Activated T-helper 1 cell treated with anti-CD3 and anti-CD28 coated beads, Interleukin-12 subunit alpha, Interleukin-12 subunit beta, Interleukin-2, Interleukin-4 antibody, amounts not matched to agents 30 ng/mL and 10 ng/mL and 1 ng/mL, durations not matched to agents 14 hours and 24 hours and 36 hours (primary cell): ENCODE measurements around the gene TNFRSF21. TPM values are rescaled to one million over a fixed set of nuclear protein-coding genes. Genes with fewer than 3 reads are reported as not detected.
"Not testable (repeated sequence)": the region's sequence is repeated elsewhere in the genome, so short reads cannot be mapped to it uniquely, and the experiment has no call there.

Source experiments
- DNase-seq: peaks from one replicate; pipeline ENCODE4 v3.0.0; 2021; ENCODE audit warnings: low spot score
- H3K27ac Mint-ChIP-seq: one replicate; pipeline ENCODE4 v1.8.0; 2021; ENCODE audit warnings: mild to moderate bottlenecking, mixed read lengths
- H3K27me3 Mint-ChIP-seq: one replicate; pipeline ENCODE4 v1.8.0; 2022; ENCODE audit warnings: mild to moderate bottlenecking, moderate library complexity, mixed read lengths; ENCODE audit not compliant: insufficient read depth
- H3K36me3 Mint-ChIP-seq: one replicate; pipeline ENCODE4 v1.8.0; 2021; ENCODE audit warnings: low read depth, mixed read lengths
- H3K4me1 Mint-ChIP-seq: one replicate; pipeline ENCODE4 v1.8.0; 2021; ENCODE audit warnings: low read depth, mixed read lengths
- H3K4me3 Mint-ChIP-seq: one replicate; pipeline ENCODE4 v1.8.0; 2021; ENCODE audit warnings: mild to moderate bottlenecking, moderate library complexity, mixed read lengths
- H3K9me3 Mint-ChIP-seq: one replicate; pipeline ENCODE4 v1.8.0; 2021; ENCODE audit warnings: mixed read lengths
- intact Hi-C: fragments of 100-400 bp; cut with micrococcal nuclease; formaldehyde crosslinking; loops from one replicate; pipeline ENCODE4 v1.15.1; 2024
- total RNA-seq: library from RNA; stranded (reverse); gene quantifications from 2 replicates; pipeline ENCODE4 v1.2.3, GENCODE V29; 2022

Gene TNFRSF21
- total RNA-seq, 1 donor from 2014 or later = 3.5 TPM

DNA sequence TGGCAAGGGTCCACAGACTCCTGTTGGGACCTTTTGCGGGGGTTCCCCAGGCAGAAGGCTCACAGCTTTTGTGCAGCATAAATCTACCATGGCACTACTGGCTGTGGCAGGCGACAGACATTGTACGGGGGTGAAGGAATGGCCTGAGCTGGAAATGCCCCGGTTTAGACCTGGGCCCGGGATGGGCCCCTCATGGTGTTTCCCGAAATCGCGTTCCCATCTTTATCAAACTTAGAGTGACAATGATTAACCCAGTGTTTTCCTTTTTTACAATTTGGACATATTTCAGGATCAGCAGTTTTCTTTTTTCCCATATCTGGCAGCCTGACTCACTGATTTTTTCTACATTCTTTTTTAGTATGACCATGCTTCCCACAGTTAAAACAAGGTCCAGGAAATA is 5.5 kb upstream of the TNFRSF21 start:
- intact Hi-C loops, H3K27ac Mint-ChIP-seq: not testable (repeated sequence)
- H3K27me3 Mint-ChIP-seq = peaks cover 29% of the 10 kb centered on the region

DNA sequence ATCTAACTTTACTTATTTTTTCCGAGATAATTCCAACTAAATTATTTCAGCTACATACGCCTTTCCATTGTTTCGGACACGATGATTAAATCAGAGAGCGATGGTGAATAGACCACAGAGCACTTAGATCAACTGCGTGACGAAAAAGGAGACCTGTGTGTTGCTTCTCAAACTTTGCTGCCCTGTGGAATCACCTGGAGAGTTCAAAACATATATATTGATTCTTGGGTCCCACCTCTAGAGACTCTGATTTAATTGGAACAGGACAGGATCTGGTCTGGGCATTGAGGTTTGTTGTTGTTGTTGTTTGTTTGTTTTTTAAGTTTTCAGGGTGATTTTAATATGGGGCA is 401 bp upstream of the TNFRSF21 start:
- Mint-ChIP-seq H3K9me3 (no peaks in the 10 kb centered on the region), H3K27me3 (peaks cover 52% of the 10 kb centered on the region), H3K4me1 (peaks cover 16% of the 10 kb centered on the region), H3K27ac (no peak overlapping the region), H3K4me3 (peak overlapping the region; percentile 68), H3K36me3 (peaks cover 2% of the 10 kb centered on the region)
- DNase-seq = no peak
- intact Hi-C loops = loop anchor here (1.0 to 2.0 kb wide), 3 partner anchors 169 to 1089 kb away; no protein-coding TSS in a partner anchor

More for the DNA sequence above, 5.5 kb upstream of the TNFRSF21 start:
- not testable (repeated sequence) for DNase-seq, H3K36me3 Mint-ChIP-seq, H3K9me3 Mint-ChIP-seq, H3K4me3 Mint-ChIP-seq, H3K4me1 Mint-ChIP-seq

DNA sequence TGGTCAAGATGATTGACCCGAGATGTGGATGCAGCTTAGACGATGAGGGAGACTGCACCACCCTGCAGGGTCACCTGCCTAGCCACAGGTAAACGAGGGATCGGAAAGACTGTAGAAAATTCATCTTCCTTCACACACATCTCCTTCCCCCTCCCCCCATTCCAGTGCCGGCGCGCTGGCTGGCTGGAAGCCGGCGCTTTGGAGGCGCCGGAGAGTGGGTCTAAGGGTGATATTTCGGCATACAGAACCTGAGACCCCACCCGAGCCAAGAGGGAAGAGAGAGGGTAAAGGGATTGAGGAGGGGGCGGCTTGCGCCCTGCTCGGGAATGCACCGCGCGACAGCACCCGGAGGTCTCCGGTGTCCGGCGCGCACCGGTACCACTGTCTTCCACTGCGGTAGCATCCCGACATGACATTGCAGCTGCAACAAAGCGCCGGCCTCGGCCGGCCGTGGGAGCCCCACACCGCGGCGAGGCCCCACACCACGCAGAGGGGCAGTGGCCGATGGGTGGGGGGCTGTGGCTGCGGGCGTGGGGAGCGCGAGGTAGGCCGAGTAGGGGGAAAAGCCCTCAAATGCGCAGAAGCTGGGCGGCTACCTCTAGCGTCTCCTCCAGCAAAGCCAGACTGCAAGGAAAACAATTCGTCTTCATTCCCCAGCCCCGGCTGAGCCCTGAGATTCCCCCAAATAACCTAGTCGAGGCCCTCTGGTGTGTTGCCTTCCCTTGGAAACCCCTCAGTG is 984 bp downstream of the TNFRSF21 start:
- Mint-ChIP-seq H3K27ac (no peak overlapping the region), H3K4me3 (peak overlapping the region; percentile 65)
- no peak for DNase-seq

DNA sequence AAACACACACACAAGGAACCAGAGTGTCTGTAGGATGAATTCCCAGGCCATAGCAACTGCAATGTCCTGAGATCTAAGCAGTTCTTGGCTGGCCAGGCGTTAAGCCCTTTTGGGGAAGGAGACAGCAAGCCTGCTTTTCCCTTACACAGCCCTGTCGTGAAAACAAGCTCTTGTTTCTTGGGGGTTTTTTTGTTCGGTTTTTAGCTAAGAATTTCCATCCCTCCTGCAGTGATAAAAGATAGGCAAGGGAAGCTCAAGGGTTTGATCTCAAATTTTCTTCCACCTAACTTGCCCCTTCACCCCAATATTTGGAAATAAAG is 1.5 kb downstream of the TNFRSF21 start:
- H3K4me3 Mint-ChIP-seq = peak overlapping the region; percentile 65
- DNase-seq = no peak
- H3K36me3 Mint-ChIP-seq = peaks cover 2% of the 10 kb centered on the region

More for the DNA sequence above, 984 bp downstream of the TNFRSF21 start:
- Mint-ChIP-seq H3K36me3 (peaks cover 2% of the 10 kb centered on the region), H3K4me1 (peaks cover 16% of the 10 kb centered on the region), H3K9me3 (no peaks in the 10 kb centered on the region), H3K27me3 (peaks cover 49% of the 10 kb centered on the region)
- intact Hi-C loops = no loop called here

DNA sequence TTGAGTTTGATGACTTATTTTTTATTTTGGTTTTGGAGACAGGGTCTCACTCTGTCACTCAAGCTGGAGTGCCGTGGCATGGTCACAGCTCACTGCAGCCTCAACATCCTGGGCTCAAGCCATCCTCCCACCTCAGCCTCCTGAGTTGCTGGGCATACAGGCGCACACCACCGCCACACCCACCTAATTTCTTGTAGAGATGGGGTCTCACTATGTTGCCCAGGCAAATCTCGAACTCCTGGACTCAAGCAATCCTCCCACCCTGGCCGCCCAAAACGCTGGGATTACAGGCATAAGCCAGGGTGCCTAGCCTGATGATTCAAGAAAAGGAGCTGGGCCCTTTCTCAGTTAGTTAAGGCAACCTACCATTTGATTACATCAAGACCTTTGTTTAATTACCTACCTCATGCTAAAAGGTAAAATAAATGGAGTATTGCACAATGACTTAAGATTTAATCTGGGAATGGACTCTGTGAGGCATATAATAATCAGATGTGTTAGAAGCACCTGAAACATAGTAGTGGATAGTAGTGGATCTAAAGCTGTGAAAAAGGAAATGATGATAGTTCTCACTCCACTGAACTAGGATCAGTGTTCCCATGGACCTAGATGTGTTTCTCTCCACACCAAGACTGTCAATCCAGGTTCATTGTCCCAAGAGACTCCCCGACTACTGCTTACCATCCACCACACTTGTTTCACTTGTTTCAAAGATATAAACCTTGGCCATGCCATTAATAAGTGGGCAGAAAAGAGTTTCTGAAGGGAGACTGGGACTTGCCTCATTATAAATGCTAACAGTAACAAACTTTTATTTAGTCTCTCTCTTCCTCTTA is 2.1 kb downstream of the TNFRSF21 start:
- peaks cover 54% of the 10 kb centered on the region for H3K27me3 Mint-ChIP-seq
- H3K4me1 Mint-ChIP-seq = peaks cover 20% of the 10 kb centered on the region
- intact Hi-C loops = no loop called here
- no peaks in the 10 kb centered on the region for H3K9me3 Mint-ChIP-seq
- H3K36me3 Mint-ChIP-seq = peaks cover 2% of the 10 kb centered on the region
- DNase-seq = no peak
- no peak overlapping the region for H3K27ac Mint-ChIP-seq
- peak overlapping the region; percentile 65 for H3K4me3 Mint-ChIP-seq

More for the DNA sequence above, 1.5 kb downstream of the TNFRSF21 start:
- Mint-ChIP-seq H3K27me3 (peaks cover 54% of the 10 kb centered on the region), H3K27ac (no peak overlapping the region), H3K4me1 (peaks cover 16% of the 10 kb centered on the region), H3K9me3 (no peaks in the 10 kb centered on the region)
- intact Hi-C loops = no loop called here

DNA sequence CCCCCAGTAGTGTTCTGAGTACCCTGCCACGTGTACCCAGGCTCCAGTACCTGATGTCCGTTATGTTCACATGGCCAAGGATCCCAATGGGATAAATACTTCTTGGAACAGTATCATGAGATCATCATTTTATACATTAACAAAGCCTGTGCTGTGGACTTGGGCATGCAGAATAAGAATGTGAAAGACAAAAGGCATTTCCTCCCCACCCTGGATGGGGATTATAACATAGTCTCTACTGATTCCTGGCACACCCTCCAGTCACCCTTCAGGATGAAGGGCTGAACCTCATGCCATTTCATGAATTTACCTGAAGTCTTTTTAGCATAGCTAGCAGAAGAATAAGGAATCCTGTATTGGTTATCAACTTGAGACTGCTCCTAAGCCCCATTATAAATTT is 2.8 kb downstream of the TNFRSF21 start:
- Mint-ChIP-seq H3K36me3 (peaks cover 2% of the 10 kb centered on the region), H3K4me1 (peaks cover 21% of the 10 kb centered on the region), H3K9me3 (no peaks in the 10 kb centered on the region), H3K4me3 (no peak overlapping the region), H3K27ac (no peak overlapping the region), H3K27me3 (peaks cover 57% of the 10 kb centered on the region)
- no peak for DNase-seq
- intact Hi-C loops = no loop called here

DNA sequence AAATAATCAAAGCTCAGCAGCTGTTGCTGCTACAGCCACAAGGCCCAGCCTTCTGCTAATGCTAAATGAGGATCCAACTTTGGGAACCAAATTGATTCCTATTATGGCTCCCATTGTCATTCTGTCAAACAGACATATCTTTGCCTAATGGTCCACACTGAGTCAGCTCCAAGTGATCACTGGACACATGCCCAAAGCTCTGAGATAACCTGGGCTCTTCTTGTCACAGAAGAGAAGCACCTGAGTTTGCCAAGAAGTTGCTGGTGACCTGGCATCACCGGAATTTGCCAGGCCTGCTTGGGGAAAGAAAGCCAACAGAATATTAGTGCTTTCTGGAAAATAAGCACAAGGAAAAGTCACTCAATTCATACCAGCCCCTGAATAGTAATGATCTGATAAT is 5.8 kb downstream of the TNFRSF21 start:
- intact Hi-C loops = no loop called here
- peaks cover 16% of the 10 kb centered on the region for H3K4me1 Mint-ChIP-seq
- peaks cover 40% of the 10 kb centered on the region for H3K27me3 Mint-ChIP-seq
- no peaks in the 10 kb centered on the region for H3K9me3 Mint-ChIP-seq
- no peak overlapping the region for H3K4me3 Mint-ChIP-seq
- no peak for DNase-seq
- H3K27ac Mint-ChIP-seq = no peak overlapping the region
- H3K36me3 Mint-ChIP-seq = peaks cover 2% of the 10 kb centered on the region

DNA sequence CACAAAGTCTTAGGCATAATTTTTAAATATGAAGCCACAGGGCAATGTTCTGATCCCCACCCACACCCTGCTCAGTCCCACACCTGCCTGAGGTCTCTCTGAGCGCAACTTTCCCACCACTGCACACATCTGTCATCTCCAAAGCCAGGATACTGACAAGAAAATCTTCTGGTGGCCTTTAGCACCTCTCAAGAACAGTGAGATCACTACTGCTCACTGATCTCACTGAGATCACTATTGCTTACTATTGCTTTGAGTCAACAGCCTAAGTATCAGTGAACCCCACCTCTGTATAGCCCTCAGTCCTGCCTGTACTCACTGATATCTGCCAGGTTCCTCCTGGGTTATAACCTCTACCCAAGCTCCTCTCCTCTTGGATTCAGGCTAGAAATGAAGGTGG is 6.4 kb downstream of the TNFRSF21 start:
- DNase-seq = no peak
- H3K36me3 Mint-ChIP-seq = peaks cover 1% of the 10 kb centered on the region
- no peak overlapping the region for H3K27ac Mint-ChIP-seq
- no peaks in the 10 kb centered on the region for H3K9me3 Mint-ChIP-seq
- intact Hi-C loops = no loop called here
- no peak overlapping the region for H3K4me3 Mint-ChIP-seq
- peaks cover 13% of the 10 kb centered on the region for H3K4me1 Mint-ChIP-seq
- peaks cover 36% of the 10 kb centered on the region for H3K27me3 Mint-ChIP-seq

DNA sequence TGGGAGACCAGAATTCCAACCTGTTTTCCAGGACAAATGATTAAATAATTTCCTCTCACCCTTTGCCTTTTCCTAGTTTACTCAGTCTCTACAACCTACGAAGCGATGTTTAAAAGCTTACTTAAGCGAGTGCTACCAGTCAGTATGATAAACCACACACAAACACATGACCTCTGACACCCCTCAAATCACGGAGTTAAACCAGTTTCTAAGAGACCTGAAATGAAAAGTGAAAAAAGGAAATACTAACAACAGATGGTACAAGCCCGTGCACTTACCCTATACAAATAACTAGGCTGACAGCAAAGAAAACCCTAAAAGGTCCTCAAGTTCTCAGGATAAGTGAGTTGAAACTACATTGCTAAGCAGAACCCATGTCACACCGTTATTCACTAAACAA is 7.7 kb downstream of the TNFRSF21 start:
- no peak overlapping the region for H3K27ac Mint-ChIP-seq
- intact Hi-C loops = no loop called here
- no peak overlapping the region for H3K4me3 Mint-ChIP-seq
- H3K36me3 Mint-ChIP-seq = no peaks in the 10 kb centered on the region
- peaks cover 6% of the 10 kb centered on the region for H3K4me1 Mint-ChIP-seq
- H3K9me3 Mint-ChIP-seq = no peaks in the 10 kb centered on the region
- DNase-seq = no peak
- peaks cover 24% of the 10 kb centered on the region for H3K27me3 Mint-ChIP-seq

DNA sequence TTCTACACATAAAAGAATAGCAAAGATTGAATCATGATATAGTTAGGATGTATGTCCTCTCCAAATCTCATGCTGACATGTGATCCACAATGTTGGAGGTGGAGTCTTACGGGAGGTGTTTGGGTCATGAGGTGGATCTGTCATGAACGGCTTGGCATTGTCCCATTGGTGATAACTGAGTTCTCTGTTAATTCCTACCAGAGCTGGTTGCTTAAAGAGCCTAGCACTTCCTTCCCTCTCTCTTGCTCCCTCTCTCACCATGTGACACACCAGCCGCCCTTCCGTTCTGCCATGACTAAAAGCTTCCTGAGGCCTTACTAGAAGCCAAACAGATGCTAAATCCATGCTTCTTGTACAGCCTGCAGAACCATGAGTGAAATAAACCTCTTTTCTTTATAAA is 8.3 kb downstream of the TNFRSF21 start:
- Mint-ChIP-seq H3K9me3 (no peaks in the 10 kb centered on the region), H3K27me3 (peaks cover 21% of the 10 kb centered on the region), H3K4me1 (peaks cover 6% of the 10 kb centered on the region), H3K4me3 (no peak overlapping the region), H3K36me3 (no peaks in the 10 kb centered on the region), H3K27ac (no peak overlapping the region)
- intact Hi-C loops = no loop called here
- DNase-seq = no peak

DNA sequence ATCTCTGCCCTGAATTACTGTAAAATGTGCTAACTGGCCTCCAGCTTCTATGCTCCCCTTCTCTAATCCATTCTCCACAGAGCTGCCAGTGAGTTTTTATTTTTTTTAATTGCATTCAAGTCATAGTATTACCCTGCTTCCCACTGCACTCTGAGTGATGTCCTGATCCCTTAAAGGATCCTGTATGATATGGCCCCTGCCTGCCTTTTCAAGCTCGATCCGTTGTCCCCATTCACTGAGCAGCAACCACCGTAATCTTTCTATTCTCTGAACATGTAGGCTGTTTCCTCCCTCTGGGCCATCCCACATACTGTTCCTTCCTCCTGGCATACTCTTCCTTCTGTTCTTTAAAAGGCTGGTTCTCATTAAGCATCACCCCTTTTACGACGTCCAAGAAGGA is 9.3 kb downstream of the TNFRSF21 start:
- Mint-ChIP-seq H3K36me3 (no peaks in the 10 kb centered on the region), H3K4me3 (no peak overlapping the region), H3K9me3 (no peaks in the 10 kb centered on the region), H3K4me1 (peaks cover 6% of the 10 kb centered on the region), H3K27me3 (peaks cover 16% of the 10 kb centered on the region), H3K27ac (no peak overlapping the region)
- no peak for DNase-seq
- intact Hi-C loops = no loop called here

DNA sequence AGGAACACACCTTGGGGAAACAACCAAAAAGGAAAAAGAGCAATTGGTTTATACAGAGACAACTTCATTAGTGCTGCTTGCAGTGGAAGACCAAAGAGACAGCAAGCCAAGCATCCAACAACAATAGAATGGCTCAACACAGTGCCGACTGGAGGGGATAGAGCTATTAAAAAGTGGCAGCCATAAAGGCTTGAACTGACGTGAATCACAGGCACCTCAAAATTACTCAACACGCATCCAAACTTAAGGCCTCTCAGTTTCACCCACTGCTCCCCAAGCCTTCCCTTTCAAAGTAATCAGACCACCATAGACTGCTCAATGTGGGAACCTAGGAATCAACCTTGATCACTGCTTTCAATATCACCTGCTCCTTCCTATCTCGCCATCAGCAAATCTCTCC is 9.7 kb downstream of the TNFRSF21 start:
- Mint-ChIP-seq H3K27ac (no peak overlapping the region), H3K36me3 (no peaks in the 10 kb centered on the region), H3K4me1 (peaks cover 6% of the 10 kb centered on the region), H3K4me3 (no peak overlapping the region), H3K9me3 (no peaks in the 10 kb centered on the region), H3K27me3 (peaks cover 16% of the 10 kb centered on the region)
- intact Hi-C loops = no loop called here
- no peak for DNase-seq

DNA sequence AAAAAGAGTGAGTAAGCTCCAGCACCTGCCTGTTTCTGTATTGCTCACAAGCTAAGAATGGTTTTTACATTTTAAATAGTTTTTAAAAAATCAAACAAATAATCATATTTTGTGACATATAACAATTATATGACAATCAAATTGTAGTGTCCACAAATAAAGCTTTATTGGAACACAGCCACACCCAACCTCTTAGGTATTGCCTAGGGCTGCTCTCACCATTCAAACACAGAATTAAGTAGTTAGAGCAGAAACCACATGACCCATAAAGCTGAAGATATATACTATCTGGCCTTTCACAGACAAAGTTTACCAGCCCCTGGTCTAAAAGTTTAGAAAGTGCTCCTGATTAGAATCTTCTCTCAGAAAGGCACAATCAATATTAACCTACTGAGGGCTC is 11.2 kb downstream of the TNFRSF21 start:
- Mint-ChIP-seq H3K4me3 (no peak overlapping the region), H3K4me1 (peaks cover 6% of the 10 kb centered on the region), H3K27me3 (peaks cover 13% of the 10 kb centered on the region), H3K9me3 (no peaks in the 10 kb centered on the region), H3K27ac (no peak overlapping the region), H3K36me3 (no peaks in the 10 kb centered on the region)
- DNase-seq = no peak
- intact Hi-C loops = no loop called here
